ENCODE measurements around the gene SNRPA.
"Not testable (repeated sequence)": the region's sequence is repeated elsewhere in the genome, so short reads cannot be mapped to it uniquely, and the experiment has no call there.

The SNRPA gene

DNA sequence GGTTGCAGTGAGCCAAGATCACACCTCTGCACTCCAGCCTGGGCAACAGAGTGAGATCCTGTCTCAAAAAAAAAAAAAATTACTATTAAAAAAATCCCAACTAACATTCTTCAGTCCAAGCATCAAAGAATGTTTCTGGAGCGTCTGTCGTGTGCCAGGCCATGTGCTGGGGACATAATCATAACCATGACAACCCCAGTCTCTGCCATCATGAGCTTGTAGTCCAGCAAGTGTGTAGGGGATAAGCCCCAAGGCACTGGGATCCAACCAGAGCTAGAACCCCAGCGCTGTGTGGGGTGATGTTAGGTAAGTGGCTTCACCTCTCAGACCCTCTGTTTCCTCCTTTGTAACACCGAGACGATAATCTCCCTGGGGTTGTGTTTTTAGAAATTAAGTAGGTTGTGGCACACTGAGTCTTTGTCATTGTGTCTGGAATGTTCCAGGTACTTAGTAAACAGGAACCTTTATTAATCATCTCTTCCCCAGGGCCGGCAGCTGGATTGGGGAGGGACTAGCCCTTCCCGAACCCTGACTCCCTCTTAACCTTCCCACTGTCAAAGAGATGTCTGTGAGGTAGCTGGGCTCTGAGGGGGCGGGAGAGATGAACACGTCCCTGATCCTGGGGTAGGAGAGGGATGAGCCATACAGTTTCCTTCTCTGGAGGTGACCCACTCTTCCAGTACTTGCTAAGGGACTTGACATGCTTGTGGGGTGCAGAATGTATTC lies 28.9 kb upstream of the SNRPA start:
- DNase-seq (ENCODE audit: low read depth) = no peak

DNA sequence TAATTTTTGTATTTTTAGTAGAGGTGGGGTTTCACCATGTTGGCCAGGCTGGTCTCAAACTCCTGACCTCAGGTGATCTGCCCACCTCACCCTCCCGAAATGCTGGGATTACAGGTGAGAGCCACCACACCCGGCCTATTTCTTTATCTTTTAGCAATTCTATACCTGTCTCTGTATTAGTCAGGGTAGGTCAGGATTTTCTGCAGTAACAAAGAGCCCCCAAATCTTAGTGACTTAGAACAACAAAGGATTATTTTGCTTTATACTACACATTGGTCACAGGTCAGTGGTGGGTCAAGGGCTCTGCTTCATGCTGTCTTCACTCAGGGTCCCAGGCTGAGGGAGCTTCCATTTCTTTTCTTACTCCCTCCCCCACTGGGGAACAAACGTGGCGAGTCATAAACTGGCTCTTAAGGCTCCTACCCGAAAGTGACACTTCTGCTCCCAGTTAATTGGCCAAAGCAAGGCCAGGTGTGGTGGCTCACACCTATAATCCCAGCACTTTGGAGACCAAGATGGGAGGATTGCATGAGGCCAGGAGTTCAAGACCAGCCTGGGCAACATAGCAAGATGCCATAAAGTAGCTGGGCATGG lies 27.2 kb upstream of the SNRPA start:
- DNase-seq (ENCODE audit: low read depth) = no peak

DNA sequence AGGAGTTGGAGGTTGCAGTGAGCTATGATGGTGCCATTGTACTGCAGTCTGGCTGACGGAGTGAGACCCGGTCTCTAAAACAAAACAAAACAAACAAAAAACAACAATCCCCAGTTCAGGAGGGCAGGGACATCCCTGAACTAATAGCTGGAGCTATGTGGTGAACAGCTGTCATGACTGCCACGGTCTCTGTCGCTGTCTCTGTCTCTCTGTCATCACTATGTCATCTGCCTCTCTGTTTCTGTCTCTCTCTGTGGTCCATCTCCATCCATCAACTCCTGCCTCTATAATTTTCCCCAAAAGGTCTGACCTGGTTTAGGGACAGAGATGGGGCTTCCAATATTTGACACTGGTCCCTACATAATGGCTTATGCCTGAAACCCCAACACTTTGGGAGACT lies 26.7 kb upstream of the SNRPA start:
- no peak for DNase-seq (ENCODE audit: low read depth)

DNA sequence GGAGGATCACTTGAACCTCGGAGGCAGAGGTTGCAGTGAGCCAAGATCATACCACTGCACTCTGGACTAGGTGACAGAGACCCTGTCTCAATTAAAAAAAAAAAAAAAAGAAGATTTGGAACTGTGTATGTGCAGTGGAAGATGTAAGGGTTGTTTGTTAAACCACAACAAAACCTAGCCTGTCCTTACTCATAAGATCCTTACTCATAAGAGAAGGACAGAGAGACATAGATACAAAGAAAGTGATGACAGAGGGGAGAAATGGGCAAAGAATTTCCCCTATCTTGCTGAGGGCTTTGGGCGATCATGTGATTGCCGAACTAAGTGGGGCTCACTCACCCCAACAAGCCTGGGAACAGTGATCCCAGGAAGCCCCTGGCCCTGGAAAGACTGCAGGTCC lies 26.1 kb upstream of the SNRPA start:
- no peak for DNase-seq (ENCODE audit: low read depth)

DNA sequence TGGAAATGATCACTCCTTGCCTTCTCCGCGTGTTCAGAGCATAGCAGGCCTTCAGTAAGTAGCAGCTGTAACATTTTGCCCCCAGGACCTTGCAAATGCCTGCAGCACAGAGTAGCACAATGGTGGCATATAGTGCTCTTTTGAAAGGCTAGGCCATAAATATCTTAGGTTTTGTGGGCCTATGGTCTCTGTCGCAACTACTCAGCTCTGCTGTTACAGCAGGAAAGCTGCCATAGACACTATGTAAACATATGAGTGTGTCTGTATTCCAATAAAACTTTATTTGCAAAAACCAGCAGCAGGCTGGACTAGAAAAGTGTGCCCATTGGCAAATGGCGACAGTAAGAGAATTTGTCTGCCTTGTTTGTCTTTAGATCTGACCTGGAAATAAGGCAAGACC lies 24.7 kb upstream of the SNRPA start:
- DNase-seq (ENCODE audit: low read depth) = no peak

DNA sequence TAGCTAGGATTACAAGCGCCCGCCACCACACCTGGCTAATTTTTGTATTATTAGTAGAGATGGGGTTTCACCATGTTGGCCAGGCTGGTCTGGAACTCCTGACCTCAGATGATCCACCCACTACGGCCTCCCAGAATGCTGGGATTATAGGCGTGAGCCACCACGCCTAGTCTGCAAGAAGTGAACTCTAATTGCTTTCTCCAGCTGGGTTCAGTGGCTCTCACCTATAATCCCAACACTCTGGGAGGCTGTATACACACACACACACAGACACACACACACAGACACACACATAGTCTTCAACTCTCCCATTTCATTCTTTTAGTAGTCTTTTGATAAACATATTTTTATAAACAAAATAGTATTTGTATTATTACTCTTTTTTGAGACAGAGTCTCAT lies 20.9 kb upstream of the SNRPA start:
- DNase-seq (ENCODE audit: low read depth) = not testable (repeated sequence)

DNA sequence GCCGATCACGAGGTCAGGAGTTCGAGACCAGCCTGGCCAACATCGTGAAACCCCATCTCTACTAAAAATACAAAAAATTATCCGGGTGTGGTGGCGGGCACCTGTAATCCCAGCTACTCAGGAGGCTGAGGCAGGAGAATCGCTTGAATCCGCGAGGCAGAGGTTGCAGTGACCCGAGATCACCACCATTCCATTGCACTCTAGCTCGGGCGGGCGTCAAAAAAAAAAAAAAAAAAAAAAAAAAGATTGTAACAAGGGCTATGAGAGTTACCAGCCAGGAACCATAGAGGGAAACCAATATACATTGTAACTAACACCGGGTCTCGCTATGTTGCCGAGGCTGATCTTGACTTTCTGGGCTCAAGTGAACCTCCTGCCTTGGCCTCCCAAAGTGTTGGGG lies 18.7 kb upstream of the SNRPA start:
- DNase-seq (ENCODE audit: low read depth) = not testable (repeated sequence)

DNA sequence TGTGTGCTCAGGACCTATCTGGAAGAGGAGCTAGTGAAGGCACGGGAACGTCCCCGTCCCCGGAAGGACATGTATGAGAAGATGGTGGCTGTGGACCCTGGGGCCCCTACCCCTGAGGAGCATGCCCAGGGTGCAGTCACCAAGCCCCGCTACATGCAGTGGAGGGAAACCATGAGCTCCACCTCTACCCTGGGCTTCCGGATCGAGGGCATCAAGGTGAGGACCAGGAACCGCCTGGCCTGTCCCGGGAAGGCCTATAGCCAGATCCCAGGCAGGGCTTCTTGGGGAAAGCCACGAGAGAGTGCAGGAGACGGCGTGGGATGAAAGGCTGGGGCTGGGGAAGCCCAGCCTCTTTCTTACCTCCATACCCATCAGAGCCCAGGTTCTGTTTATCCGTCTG lies 17.9 kb upstream of the SNRPA start:
- no peak for DNase-seq (ENCODE audit: low read depth)

DNA sequence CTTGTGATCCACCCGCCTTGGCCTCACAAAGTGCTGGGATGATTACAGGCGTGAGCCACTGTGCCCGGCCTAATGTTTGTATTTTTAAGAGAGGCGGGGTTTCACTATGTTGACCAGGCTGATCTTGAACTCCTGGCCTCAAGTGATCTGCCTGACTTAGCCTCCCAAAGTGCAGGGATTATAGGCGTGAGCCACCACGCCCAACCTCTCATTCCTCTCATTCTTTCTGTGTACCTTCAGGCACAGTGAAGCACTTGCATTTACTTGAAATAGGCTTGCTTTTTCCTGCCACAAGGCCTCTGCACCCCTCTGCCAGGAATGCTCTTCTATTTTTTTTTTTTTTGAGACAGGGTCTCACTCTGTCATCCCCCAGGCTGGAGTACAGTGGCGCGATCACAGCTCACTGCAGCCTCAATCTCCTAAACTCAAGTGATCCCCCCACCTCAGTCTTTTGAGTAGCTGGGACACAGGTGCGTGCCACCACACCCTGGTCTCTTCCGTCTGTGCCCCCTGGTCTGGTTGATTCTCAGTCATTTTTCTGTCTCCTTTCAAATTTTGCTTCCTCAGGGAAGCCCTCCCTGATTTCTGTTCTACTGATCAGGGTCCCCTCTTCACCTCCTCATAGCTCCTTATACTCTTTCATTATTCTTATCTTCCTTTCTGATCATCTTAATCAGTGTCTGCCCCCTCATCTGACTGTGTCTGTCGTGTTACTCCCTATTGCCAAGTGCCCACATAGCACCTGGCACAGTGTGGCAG lies 15.8 kb upstream of the SNRPA start:
- DNase-seq (ENCODE audit: low read depth) = no peak

DNA sequence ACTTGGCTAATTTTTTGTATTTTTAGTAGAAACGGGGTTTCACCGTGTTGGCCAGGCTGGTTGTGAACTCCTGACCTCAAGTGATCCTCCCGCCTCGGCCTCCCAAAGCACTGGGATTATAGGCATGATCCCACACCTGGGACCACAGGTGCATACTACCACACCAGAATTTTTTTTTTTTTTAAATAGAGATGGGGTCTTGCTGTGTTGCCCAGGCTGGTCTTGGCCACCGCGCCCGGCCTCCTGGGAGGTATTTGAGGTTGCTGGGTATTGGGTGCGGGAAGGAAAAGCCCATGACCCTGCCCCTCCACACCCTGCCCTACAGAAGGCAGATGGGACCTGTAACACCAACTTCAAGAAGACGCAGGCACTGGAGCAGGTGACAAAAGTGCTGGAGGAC lies 14.3 kb upstream of the SNRPA start:
- no peak for DNase-seq (ENCODE audit: low read depth)

DNA sequence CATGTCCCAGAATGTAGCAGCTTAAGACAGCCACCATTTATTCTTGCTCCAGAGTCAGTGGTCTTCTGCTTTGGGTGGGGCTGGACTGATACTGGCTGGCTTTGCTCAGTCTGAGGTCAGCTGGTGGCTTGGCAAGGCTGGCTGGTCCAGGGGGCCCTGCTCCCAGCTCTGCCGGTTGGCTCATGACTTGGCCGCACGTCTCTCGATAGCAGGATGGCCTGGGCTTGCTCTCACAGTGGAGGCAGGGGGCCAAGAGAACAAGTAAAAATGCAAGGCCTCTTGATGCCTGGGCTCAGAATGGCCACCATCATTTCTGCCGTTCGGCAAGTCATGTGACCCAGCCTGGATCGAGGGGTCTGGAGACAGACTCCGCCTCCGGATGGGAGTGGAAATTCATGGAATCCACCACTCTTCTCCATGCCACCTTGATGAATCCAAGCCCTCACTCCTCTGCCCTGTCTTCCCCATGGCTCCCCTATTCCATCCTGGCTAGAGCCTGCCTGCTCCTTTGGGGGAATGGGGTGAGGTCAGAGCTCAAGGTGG lies 13.8 kb upstream of the SNRPA start:
- no peak for DNase-seq (ENCODE audit: low read depth)

DNA sequence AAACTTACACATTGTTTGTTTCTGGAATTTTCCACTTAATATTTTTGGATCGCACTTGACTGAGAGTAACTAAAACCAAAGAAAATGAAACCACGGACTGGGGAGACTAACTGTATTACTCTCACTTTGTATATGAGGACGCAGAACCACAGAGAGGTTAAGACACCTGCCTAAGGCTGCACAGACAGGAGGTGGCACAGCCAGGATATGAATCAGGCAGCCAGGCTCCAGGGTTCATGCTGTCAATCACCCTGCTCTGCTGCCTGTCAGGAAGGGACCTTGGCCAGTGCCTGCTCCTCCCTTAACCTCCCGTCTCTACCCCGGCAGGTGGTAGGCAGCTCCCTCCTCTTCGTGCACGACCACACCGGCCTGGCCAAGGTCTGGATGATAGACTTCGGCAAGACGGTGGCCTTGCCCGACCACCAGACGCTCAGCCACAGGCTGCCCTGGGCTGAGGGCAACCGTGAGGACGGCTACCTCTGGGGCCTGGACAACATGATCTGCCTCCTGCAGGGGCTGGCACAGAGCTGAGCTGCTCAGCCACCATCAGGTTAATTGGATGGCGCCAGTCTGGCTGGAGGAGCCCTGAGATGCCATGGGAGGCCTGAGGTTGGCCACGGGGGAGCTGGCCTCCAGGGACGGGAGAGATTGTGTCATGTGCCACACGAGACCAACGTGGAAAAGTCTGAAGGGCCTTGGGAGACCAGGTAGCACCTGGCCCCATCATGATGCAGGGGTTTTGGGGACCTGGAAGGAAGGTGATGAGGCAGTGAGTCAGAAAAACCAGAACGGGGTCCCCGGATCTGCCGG lies 11.8 kb upstream of the SNRPA start:
- no peak for DNase-seq (ENCODE audit: low read depth)

DNA sequence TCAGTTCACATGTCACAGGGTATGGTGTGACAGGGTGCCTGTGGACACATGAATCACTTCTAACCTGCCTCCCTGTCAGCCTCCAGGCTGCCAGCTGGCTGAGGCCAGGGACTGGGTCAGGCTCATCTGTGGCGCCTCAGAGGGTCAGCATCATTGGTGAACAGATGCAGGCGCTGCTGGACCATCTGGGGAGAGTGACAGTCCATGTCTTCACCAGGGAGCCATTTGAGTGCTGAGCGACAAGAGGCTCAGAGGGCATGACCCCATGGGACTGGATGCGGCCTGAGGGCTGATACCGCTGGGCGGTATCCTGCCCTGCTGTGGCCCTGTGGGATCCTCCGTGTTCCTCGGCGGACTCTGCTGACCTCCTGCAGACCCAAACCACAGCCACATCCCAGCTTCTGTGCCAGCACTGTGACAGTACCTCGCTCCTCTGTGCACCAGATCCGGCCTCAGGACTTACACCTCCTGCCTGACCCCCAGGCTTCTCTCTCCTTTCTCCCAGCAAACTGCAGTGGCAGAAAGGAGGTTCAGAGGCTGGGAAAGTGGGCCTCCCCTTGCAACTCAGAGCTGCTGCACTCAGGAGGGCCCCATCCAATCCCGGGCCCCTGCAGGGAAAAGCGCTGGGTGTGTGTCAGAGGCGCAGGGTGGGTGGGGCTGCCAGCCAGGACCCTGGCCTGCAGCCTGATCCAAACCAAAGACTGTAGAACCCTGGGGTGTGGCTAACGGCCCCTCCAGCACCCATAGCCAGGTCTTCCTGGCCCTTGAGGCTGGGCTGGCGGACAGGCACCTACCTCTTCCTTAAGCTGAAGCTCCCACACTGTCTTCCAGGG lies 10.9 kb upstream of the SNRPA start:
- DNase-seq (ENCODE audit: low read depth) = no peak

DNA sequence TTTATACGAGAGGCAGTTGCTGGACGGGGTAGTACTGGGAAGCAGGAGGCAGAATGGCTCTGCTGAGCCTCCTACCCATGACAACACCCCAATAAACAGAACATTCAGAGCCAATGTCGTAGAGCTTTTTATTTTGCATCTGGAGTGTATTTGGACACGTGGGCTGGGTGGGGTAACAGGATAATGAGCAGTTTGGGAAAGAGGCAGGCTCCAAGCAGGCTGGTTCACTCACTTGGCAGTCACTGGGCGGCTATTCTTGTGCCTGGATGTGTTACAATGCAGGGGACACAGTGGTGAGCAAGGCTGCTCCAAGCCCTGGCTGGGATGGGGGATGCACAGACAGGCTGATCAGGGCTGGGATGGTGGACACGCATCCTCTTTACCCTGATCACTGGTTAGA lies 10.3 kb upstream of the SNRPA start:
- DNase-seq (ENCODE audit: low read depth) = no peak

DNA sequence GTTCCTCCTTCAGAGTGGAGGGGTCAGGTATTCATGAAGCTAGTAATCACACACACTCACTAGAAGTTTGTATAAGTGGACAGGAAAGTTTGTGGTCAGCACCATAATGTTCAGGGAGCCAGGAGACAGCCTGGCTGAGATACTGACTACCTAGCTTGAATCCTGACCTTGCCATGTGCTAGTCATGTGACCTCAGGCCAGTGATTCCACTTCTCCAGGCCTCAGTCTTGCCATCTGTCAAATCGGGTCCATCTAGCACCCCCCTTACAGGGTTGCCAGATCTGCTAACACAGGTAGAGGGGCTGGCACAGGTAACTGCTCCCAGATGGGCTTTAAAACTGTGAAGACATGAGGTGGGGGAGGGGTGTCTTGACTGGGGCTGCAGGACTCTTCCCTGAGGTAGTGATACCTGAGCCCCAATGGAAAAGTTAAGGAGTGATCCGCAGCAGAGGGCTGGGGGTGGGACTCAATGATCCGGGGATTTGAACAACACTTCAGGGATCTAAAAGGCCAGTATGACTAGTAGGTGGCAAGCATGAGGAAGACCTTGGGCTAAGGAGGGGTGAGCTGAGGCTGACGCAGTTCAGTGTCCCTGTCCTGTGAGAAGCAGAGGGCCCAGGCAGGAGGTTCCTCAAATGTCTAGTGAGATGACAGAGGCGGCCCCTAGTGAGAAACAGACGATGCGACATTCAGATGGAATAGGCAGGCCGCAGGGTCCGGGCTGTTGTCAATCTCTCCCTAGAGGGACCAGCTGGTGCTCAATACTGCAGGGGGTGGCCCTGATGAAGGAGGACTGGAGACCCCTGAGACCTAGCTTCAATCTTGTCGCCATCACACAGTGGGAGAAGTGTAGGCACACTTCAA lies 9.2 kb upstream of the SNRPA start:
- DNase-seq (ENCODE audit: low read depth) = no peak

DNA sequence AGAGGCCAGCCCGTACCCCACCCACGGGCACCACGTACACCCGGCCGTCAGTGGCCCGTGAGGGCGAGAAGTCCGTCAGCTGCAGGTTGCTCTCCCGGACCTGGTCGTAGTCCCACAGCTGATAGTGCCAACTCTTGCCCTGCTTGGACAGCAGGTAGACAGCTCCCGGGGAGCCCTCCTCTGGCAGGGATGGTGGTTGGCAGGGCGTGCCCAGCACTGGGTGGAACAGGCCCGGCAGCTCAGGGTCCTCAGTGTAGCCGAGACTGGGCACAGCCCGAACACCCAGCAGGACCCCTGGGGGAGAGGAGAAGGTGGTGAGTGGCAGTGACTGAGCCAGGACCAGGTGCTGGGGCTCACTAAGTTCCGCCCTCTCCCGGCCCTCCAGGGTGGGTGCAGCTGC lies 8.5 kb upstream of the SNRPA start:
- DNase-seq (ENCODE audit: low read depth) = no peak

DNA sequence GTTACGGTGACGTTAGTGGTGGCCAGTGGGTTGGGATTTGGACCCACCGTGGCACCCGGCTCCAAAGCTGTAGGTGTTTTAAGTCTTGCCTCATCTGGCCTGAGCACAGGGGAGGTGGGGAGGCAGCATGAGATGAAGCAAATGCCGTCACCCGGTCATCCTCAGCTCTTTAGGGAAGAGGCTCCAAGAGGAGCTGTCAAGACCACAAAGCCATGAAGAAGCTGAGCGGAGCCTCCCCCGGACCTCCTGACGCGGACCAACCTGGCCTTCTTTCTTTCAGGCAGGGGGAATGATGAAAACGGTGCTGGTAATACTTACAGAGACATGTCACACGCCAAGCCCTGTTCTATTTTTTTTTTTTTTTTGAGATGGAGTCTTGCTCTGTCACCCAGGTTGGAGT lies 8.1 kb upstream of the SNRPA start:
- no peak for DNase-seq (ENCODE audit: low read depth)

DNA sequence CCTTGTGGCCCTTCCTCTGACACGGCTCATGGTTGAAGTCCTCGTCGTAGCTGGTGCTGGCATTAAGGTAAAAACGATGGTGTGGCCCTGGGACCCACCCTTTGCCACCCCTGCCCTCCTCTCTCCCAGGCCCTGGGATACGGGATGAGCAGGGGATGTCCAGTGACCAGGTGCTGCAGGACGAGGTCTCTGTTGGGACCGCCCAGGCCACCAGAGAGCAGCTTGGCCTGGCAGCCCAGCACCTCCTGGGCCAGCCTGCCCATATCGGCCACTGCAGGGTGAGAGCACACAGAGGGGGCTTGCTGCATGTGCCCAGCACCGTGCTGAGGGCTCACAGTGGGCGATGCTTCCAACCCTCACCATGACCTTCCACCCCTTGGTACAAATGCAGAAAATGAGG lies 7.1 kb upstream of the SNRPA start:
- DNase-seq (ENCODE audit: low read depth) = no peak

DNA sequence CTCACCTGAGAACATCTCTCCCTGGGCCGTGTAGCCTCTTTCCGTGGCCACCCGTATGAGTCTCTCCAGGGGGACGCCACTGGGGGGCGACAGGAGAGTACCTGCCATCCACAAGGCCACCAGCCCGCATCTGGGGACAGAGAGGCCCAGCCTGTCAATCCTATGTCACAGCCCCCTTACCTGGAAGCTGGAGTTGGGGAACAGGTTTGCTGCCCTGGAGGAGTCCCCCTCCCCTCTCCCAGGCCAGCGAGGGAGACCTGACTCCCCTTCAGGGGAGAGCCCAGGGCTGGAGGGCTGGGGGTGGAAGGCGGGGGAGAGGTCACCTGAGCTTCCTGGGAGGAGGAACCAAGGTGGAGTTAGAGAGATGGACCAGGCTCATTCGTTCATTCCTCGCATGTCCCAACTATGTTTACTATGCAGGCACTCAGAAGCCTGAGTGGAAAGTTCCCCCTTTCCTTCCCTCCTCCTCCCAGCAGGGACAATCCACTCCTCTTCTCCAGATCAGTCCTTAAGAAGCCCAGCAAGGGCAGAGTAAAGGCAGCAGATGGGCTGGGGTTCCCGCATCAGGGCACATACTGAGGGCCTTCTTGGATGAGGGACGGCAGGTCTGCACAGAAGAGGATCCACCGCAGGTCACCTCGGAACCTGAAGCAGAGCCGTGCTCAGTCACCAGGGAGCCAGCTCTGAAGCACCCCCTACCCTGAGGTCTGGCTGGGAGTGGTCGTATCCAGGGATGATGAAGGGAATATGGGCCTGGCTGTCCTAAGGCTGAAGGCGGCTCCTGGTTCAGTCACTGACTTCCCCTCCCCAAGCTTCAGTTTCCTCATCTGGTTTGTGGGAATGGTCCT lies 6.2 kb upstream of the SNRPA start:
- no peak for DNase-seq (ENCODE audit: low read depth)

DNA sequence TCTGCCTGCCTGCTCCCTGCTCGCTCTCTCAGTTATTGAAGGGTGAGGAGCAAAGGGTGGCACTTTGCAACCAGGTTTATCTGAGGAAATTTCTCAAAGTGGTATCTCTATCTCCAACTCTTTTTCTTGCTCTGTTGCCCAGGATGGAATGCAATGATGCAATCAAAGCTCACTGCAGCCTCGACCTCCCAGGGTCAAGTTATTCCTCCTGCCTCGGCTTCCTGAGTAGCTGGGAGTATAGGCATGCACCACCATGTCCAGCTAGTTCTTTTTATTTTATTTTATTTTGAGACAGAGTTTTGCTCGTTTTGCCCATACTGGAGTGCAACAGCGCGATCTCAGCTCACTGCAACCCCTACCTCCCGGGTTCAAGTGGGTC lies 5.6 kb upstream of the SNRPA start:
- no peak for DNase-seq (ENCODE audit: low read depth)
